HG03469 (cell line): ENCODE measurements around the gene ZNF660.

Experiments used
- ATAC-seq: cut with Tn5 transposase; IDR thresholded peaks from one replicate; pipeline ENCODE4 v1.9.1; 2021; ENCODE audit warnings: mild to moderate bottlenecking, moderate library complexity, moderate number of reproducible peaks; ENCODE audit not compliant: unreplicated experiment

The ZNF660 gene

GRCh38 chr3:44628716-44629115, 44.0 kb downstream of the ZNF660 start:
- no peak for ATAC-seq

GRCh38 chr3:44632193-44632592, 47.4 kb downstream of the ZNF660 start:
- ATAC-seq = no peak

GRCh38 chr3:44642337-44642736, 57.6 kb downstream of the ZNF660 start:
- no peak for ATAC-seq

GRCh38 chr3:44643024-44643423, 58.3 kb downstream of the ZNF660 start:
- ATAC-seq = no peak

GRCh38 chr3:44647771-44648170, 63.0 kb downstream of the ZNF660 start:
- no peak for ATAC-seq

GRCh38 chr3:44648564-44649229, 63.9 kb downstream of the ZNF660 start, which contains the start of gene ZNF35:
Gene ZNF35 (plus strand): TSS chr3:44648732. CDS start chr3:44651068, 2,336 bp downstream.
- peak; percentile 67 for ATAC-seq
